ENCODE measurements around the gene ATP10B. TPM values are rescaled to one million over a fixed set of nuclear protein-coding genes. Genes with fewer than 3 reads are reported as not detected.

ATP10B gene
- polyA plus RNA-seq, 1 of the 3 experiments (the other 2 are of a cell fraction), result not detected

- TF ChIP-seq RAD21 (IDR thresholded peaks at IDR 0.05; ENCODE audit: low read length), result no peak
Measured at GRCh38 chr5:160635663-160636062, 216.3 kb downstream of the ATP10B start (continued).

GRCh38 chr5:160635046-160635445 is 217.0 kb downstream of the ATP10B start:
- ChIA-PET POLR2A (no interaction called here), CTCF (no interaction called here)
- Histone ChIP-seq H3K27me3 (ENCODE audit: insufficient read depth) (no peaks in the 10 kb centered on the region), H4K20me1 (ENCODE audit: insufficient read depth) (no peaks in the 10 kb centered on the region), H3K4me3 (ENCODE audit: low read depth in 2 of 2, low read length in 1 of 2) (no peak overlapping the region), H3F3A (replicated peaks; ENCODE audit: insufficient read depth) (no peaks in the 10 kb centered on the region), H3K36me3 (replicated peaks in 1 of 2; ENCODE audit: control insufficient read depth in 1 of 2, insufficient read depth in 2 of 2, low read length in 1 of 2) (no peaks in the 10 kb centered on the region), H3K79me2 (ENCODE audit: insufficient read depth) (no peaks in the 10 kb centered on the region), H3K4me1 (ENCODE audit: control insufficient read depth in 1 of 2, insufficient read depth in 2 of 2, low read depth in 1 of 2, low read length in 1 of 2) (no peaks in the 10 kb centered on the region), H3K4me2 (no peak overlapping the region), H3K9me3 (no peaks in the 10 kb centered on the region), H3K9me2 (no peaks in the 10 kb centered on the region), H3K27ac (ENCODE audit: low read depth in 2 of 2, low read length in 1 of 2) (no peak overlapping the region), H3K9ac (no peak overlapping the region), H2AFZ (ENCODE audit: low read depth) (no peak overlapping the region)
- TF ChIP-seq CHD2 (IDR thresholded peaks at IDR 0.05; ENCODE audit: low read length, partially characterized antibody), result no peak
- TF ChIP-seq RCOR1 (IDR thresholded peaks at IDR 0.05; ENCODE audit: low read length), result no peak
- no peak for TF ChIP-seq RFX5 (IDR thresholded peaks at IDR 0.05; ENCODE audit: low read length)
- no peak for DNase-seq
- 0% methylated on average over 4 of the region's 4 CpGs for WGBS (ENCODE audit: low lambda C conversion rate)

DNA sequence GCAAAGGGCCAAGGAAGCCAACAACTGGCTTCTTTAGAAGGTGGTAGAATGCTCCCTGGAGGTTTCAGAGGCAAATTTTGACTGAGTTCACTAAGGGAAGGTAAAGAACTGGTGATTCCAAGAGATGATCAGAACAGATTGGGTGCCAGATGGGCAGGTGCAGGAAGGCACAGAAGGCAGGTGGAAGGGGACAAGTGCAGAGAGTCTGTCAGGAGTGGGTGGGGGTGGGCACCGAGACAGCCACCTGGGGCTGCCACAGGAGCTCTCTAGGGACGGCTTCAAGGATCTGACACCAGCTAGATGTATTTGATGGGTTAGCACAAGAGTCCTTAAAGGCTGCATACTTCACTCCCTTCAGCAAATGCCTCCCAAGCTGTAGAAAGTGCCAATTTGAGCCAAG is 223.0 kb downstream of the ATP10B start:
- no peak overlapping the region for H2AFZ ChIP-seq (ENCODE audit: low read depth)
- H3K9me2 ChIP-seq, result no peaks in the 10 kb centered on the region
- H3K9ac ChIP-seq, result no peak overlapping the region
- no peak for DNase-seq
- H3K27me3 ChIP-seq (ENCODE audit: insufficient read depth), result no peaks in the 10 kb centered on the region; the same call in 1 of the 2 replicates
- no peak for TF ChIP-seq SIN3A (IDR thresholded peaks at IDR 0.05; ENCODE audit: borderline replicate concordance, low read depth, low read length)
- H3K4me1 ChIP-seq (ENCODE audit: control insufficient read depth in 1 of 2, insufficient read depth in 2 of 2, low read depth in 1 of 2, low read length in 1 of 2), result no peaks in the 10 kb centered on the region
- no peaks in the 10 kb centered on the region for H3F3A ChIP-seq (replicated peaks; ENCODE audit: insufficient read depth)
- ChIA-PET CTCF (no interaction called here), POLR2A (no interaction called here)
- H3K4me2 ChIP-seq, result no peak overlapping the region
- no peaks in the 10 kb centered on the region for H3K36me3 ChIP-seq (replicated peaks in 1 of 2; ENCODE audit: control insufficient read depth in 1 of 2, insufficient read depth in 2 of 2, low read length in 1 of 2)
- 0% methylated on average over 2 of the region's 2 CpGs for WGBS (ENCODE audit: low lambda C conversion rate)
- no peaks in the 10 kb centered on the region for H4K20me1 ChIP-seq (ENCODE audit: insufficient read depth)
- H3K4me3 ChIP-seq (ENCODE audit: low read depth in 2 of 2, low read length in 1 of 2), result no peak overlapping the region
- no peaks in the 10 kb centered on the region for H3K79me2 ChIP-seq (ENCODE audit: insufficient read depth)
- H3K9me3 ChIP-seq, result no peaks in the 10 kb centered on the region
- no peak overlapping the region for H3K27ac ChIP-seq (ENCODE audit: low read depth in 2 of 2, low read length in 1 of 2)

GRCh38 chr5:160628619-160628968 is 223.4 kb downstream of the ATP10B start:
- Histone ChIP-seq H3K27me3 (ENCODE audit: insufficient read depth) (no peaks in the 10 kb centered on the region; the same call in 1 of the 2 replicates), H3K4me1 (ENCODE audit: control insufficient read depth in 1 of 2, insufficient read depth in 2 of 2, low read depth in 1 of 2, low read length in 1 of 2) (no peaks in the 10 kb centered on the region), H3K9ac (no peak overlapping the region), H3F3A (replicated peaks; ENCODE audit: insufficient read depth) (no peaks in the 10 kb centered on the region), H3K79me2 (ENCODE audit: insufficient read depth) (no peaks in the 10 kb centered on the region), H3K4me3 (ENCODE audit: low read depth in 2 of 2, low read length in 1 of 2) (no peak overlapping the region), H3K27ac (ENCODE audit: low read depth in 2 of 2, low read length in 1 of 2) (no peak overlapping the region), H2AFZ (ENCODE audit: low read depth) (no peak overlapping the region), H3K36me3 (replicated peaks in 1 of 2; ENCODE audit: control insufficient read depth in 1 of 2, insufficient read depth in 2 of 2, low read length in 1 of 2) (no peaks in the 10 kb centered on the region), H3K9me2 (no peaks in the 10 kb centered on the region), H4K20me1 (ENCODE audit: insufficient read depth) (no peaks in the 10 kb centered on the region), H3K9me3 (no peaks in the 10 kb centered on the region), H3K4me2 (no peak overlapping the region)
- POLR2A ChIA-PET, result no interaction called here
- CTCF ChIA-PET, result no interaction called here
- no peak for DNase-seq
- TF ChIP-seq TEAD4 (IDR thresholded peaks at IDR 0.05; ENCODE audit: borderline replicate concordance, insufficient read depth) (no peak), RFX5 (IDR thresholded peaks at IDR 0.05; ENCODE audit: low read length) (no peak), POLR2AphosphoS5 (IDR thresholded peaks at IDR 0.05; ENCODE audit: low read depth, low read length) (no peak), SIN3A (IDR thresholded peaks at IDR 0.05; ENCODE audit: borderline replicate concordance, low read depth, low read length) (no peak)
- TF ChIP-seq, protein P1, sequence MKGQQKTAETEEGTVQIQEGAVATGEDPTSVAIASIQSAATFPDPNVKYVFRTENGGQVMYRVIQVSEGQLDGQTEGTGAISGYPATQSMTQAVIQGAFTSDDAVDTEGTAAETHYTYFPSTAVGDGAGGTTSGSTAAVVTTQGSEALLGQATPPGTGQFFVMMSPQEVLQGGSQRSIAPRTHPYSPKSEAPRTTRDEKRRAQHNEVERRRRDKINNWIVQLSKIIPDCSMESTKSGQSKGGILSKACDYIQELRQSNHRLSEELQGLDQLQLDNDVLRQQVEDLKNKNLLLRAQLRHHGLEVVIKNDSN (IDR thresholded peaks at IDR 0.05; ENCODE audit: borderline replicate concordance, low read depth), result no peak
- TF ChIP-seq, protein P2, sequence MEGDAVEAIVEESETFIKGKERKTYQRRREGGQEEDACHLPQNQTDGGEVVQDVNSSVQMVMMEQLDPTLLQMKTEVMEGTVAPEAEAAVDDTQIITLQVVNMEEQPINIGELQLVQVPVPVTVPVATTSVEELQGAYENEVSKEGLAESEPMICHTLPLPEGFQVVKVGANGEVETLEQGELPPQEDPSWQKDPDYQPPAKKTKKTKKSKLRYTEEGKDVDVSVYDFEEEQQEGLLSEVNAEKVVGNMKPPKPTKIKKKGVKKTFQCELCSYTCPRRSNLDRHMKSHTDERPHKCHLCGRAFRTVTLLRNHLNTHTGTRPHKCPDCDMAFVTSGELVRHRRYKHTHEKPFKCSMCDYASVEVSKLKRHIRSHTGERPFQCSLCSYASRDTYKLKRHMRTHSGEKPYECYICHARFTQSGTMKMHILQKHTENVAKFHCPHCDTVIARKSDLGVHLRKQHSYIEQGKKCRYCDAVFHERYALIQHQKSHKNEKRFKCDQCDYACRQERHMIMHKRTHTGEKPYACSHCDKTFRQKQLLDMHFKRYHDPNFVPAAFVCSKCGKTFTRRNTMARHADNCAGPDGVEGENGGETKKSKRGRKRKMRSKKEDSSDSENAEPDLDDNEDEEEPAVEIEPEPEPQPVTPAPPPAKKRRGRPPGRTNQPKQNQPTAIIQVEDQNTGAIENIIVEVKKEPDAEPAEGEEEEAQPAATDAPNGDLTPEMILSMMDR (IDR thresholded peaks at IDR 0.05), result no peak
- TF ChIP-seq, protein P3, sequence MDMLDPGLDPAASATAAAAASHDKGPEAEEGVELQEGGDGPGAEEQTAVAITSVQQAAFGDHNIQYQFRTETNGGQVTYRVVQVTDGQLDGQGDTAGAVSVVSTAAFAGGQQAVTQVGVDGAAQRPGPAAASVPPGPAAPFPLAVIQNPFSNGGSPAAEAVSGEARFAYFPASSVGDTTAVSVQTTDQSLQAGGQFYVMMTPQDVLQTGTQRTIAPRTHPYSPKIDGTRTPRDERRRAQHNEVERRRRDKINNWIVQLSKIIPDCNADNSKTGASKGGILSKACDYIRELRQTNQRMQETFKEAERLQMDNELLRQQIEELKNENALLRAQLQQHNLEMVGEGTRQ (IDR thresholded peaks at IDR 0.05; ENCODE audit: borderline replicate concordance, low read depth, low read length), result no peak
- WGBS (ENCODE audit: low lambda C conversion rate), result 0% methylated on average over 1 of the region's 1 CpG

All from SK-N-SH (cell line).